HepG2 (cell line): ENCODE measurements around the gene ARL14EPL.

Source experiments
- BHLHE40 ChIP-seq: IDR thresholded peaks from 2 replicates; pipeline ENCODE4 v1.6.1; 2011; ENCODE audit warnings: low read length, improper control_type of control experiment
- KDM1A ChIP-seq: IDR thresholded peaks from 2 replicates; pipeline ENCODE4 v1.6.1; 2016; ENCODE audit warnings: missing compliant biosample characterization
- NR3C1 ChIP-seq: sonication (generic); formaldehyde crosslinking; IDR thresholded peaks from 2 replicates; pipeline ENCODE4 v1.4.0; 2020; ENCODE audit warnings: missing genetic modification reagents
- PHF8 ChIP-seq: sonication (generic); formaldehyde crosslinking; IDR thresholded peaks from 2 replicates; pipeline ENCODE4 v1.5.0; 2020; ENCODE audit warnings: missing genetic modification reagents
- RFX5 ChIP-seq: IDR thresholded peaks from 2 replicates; pipeline ENCODE4 v1.6.1; 2011; ENCODE audit warnings: low read depth, low read length, improper control_type of control experiment
- ZBTB7A ChIP-seq: sonication (generic); formaldehyde crosslinking; IDR thresholded peaks from 2 replicates; pipeline ENCODE4 v1.8.0; 2022; ENCODE audit warnings: mild to moderate bottlenecking, missing genetic modification reagents
- ZFP36 ChIP-seq: fragments of 150-350 bp; IDR thresholded peaks from 2 replicates; pipeline ENCODE4 v1.6.1; 2018; ENCODE audit warnings: borderline replicate concordance, low read length, low read depth; ENCODE audit not compliant: partially characterized antibody
- ZNF256 ChIP-seq: sonication (generic); formaldehyde crosslinking; conservative IDR thresholded peaks from 2 replicates; pipeline ENCODE4 v1.4.0; 2020; ENCODE audit warnings: missing genetic modification reagents
- ZNF282 ChIP-seq: fragments of 450-650 bp; IDR thresholded peaks from 2 replicates; pipeline ENCODE4 v1.6.1; 2018; ENCODE audit not compliant: partially characterized antibody
- ZZZ3 ChIP-seq: sonication (generic); formaldehyde crosslinking; IDR thresholded peaks from 2 replicates; pipeline ENCODE4 v1.4.0; 2020; ENCODE audit warnings: missing genetic modification reagents, mild to moderate bottlenecking, borderline replicate concordance
- TF ChIP-seq, protein P1 (sequence below): sonication (generic); formaldehyde crosslinking; IDR thresholded peaks from 2 replicates; pipeline ENCODE4 v1.5.0; 2020; ENCODE audit warnings: mild to moderate bottlenecking, missing genetic modification reagents, moderate library complexity
- TF ChIP-seq, protein P2 (sequence below): sonication (generic); formaldehyde crosslinking; IDR thresholded peaks from 2 replicates; pipeline ENCODE4 v1.8.1; 2023; ENCODE audit warnings: missing genetic modification reagents, mild to moderate bottlenecking, borderline replicate concordance

- TF ChIP-seq, protein P1, sequence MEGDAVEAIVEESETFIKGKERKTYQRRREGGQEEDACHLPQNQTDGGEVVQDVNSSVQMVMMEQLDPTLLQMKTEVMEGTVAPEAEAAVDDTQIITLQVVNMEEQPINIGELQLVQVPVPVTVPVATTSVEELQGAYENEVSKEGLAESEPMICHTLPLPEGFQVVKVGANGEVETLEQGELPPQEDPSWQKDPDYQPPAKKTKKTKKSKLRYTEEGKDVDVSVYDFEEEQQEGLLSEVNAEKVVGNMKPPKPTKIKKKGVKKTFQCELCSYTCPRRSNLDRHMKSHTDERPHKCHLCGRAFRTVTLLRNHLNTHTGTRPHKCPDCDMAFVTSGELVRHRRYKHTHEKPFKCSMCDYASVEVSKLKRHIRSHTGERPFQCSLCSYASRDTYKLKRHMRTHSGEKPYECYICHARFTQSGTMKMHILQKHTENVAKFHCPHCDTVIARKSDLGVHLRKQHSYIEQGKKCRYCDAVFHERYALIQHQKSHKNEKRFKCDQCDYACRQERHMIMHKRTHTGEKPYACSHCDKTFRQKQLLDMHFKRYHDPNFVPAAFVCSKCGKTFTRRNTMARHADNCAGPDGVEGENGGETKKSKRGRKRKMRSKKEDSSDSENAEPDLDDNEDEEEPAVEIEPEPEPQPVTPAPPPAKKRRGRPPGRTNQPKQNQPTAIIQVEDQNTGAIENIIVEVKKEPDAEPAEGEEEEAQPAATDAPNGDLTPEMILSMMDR, result no peak
- TF ChIP-seq ZNF256 (CRISPR knock-in tag), result no peak
- no peak for TF ChIP-seq ZBTB7A (CRISPR knock-in tag)
- TF ChIP-seq ZNF282, result no peak
- TF ChIP-seq, protein P2, sequence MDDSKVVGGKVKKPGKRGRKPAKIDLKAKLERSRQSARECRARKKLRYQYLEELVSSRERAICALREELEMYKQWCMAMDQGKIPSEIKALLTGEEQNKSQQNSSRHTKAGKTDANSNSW, result no peak
- TF ChIP-seq NR3C1, result no peak
- no peak for TF ChIP-seq RFX5
- TF ChIP-seq ZZZ3, result no peak
- no peak for TF ChIP-seq BHLHE40
- TF ChIP-seq ZFP36, result no peak
- TF ChIP-seq PHF8 (CRISPR knock-in tag), result no peak
- no peak for TF ChIP-seq KDM1A (CRISPR knock-in tag)
Observed at GRCh38 chr5:116042375-116042774, 10.1 kb downstream of the ARL14EPL start.
